GM12878 (cell line): ENCODE measurements around the gene STK38. TPM values are rescaled to one million over a fixed set of nuclear protein-coding genes. Genes with fewer than 3 reads are reported as not detected.
"Not testable (repeated sequence)": the region's sequence is repeated elsewhere in the genome, so short reads cannot be mapped to it uniquely, and the experiment has no call there.

Source experiments
- ATAC-seq: fragments of 200-7000 bp; cut with Tn5 transposase; 3 replicates; pipeline ENCODE4 v1.9.1; 2020; ENCODE audit warnings: mild to moderate bottlenecking, moderate library complexity
- BruUV-seq: library from RNA; stranded (reverse); fragments of 400-500 nt; replicated peaks from 2 replicates; lab custom pipeline; 2021; lab: Mats Ljungman, UMichigan
- CTCF ChIA-PET: fragments of 300-600 bp; sonication (Branson Sonifier 250); formaldehyde crosslinking; extraction: SDS; loops from one replicate; lab custom pipeline; 2021; ENCODE audit warnings: inconsistent platforms; lab: Yijun Ruan, JAX
- POLR2A ChIA-PET: fragments of 350-600 bp; formaldehyde crosslinking; extraction: SDS; loops from one replicate; lab custom pipeline; 2021; ENCODE audit warnings: inconsistent platforms; lab: Charles Lee
- RAD21 ChIA-PET: fragments of 300-600 bp; sonication (Branson Sonifier 250); formaldehyde crosslinking; loops from one replicate; lab custom pipeline; 2023; ENCODE audit warnings: antibody characterized with exemption; ENCODE audit not compliant: unreplicated experiment; lab: Charles Lee
- SMC1A ChIA-PET: fragments of 300-600 bp; sonication (Branson Sonifier 250); formaldehyde crosslinking; loops from one replicate; lab custom pipeline; 2023; ENCODE audit not compliant: unreplicated experiment, uncharacterized antibody; lab: Charles Lee
- DNase-seq: peaks from one replicate; pipeline ENCODE4 v3.0.0-alpha.2; 2011; ENCODE audit warnings: low read depth, low spot score
- FAIRE-seq: peaks from 3 replicates; lab custom pipeline; 2011; peaks lifted over from hg19 to GRCh38; lab: Jason Lieb, UNC
- H2AFZ ChIP-seq: 2 replicates; pipeline ENCODE4 v1.6.0; 2011; ENCODE audit warnings: low read depth, low read length, control low read depth; ENCODE audit not compliant: control insufficient read depth
- H3K27ac ChIP-seq: 2 replicates; pipeline ENCODE4 v1.5.1; 2011; ENCODE audit warnings: control low read depth; ENCODE audit not compliant: control insufficient read depth, insufficient read depth
- H3K27me3 ChIP-seq, 2 experiments: replicated peaks in 1 of 2; 2 replicates each; pipeline versions ENCODE4 v1.6.0 to v1.6.1; 2011; ENCODE audit warnings: low read length in 1 of 2; ENCODE audit not compliant: control insufficient read depth in 2 of 2, insufficient read depth in 2 of 2
- H3K36me3 ChIP-seq, 2 experiments: 2 replicates each; pipeline ENCODE4 v1.5.1; 2011; ENCODE audit warnings: low read length in 1 of 2; ENCODE audit not compliant: control insufficient read depth in 2 of 2, insufficient read depth in 2 of 2
- H3K4me1 ChIP-seq: 2 replicates; pipeline ENCODE4 v1.6.1; 2011; ENCODE audit warnings: mild to moderate bottlenecking, low read length, moderate library complexity, mixed read lengths; ENCODE audit not compliant: control insufficient read depth, insufficient read depth
- H3K4me2 ChIP-seq: 2 replicates; pipeline ENCODE4 v1.6.0; 2011; ENCODE audit warnings: control low read depth; ENCODE audit not compliant: control insufficient read depth, insufficient read depth
- H3K4me3 ChIP-seq: fragments of 200-600 bp; sonication (generic); 2 replicates; pipeline ENCODE4 v1.5.1; 2016
- H3K79me2 ChIP-seq: 2 replicates; pipeline ENCODE4 v1.6.0; 2011; ENCODE audit warnings: low read length; ENCODE audit not compliant: control insufficient read depth, insufficient read depth
- H3K9ac ChIP-seq: 2 replicates; pipeline ENCODE4 v1.8.0; 2011; ENCODE audit warnings: low read length, control low read depth, mixed read lengths; ENCODE audit not compliant: control insufficient read depth, insufficient read depth
- H3K9me3 ChIP-seq: replicated peaks from 3 replicates; pipeline ENCODE4 v1.5.1; 2011; ENCODE audit warnings: mild to moderate bottlenecking, low read length; ENCODE audit not compliant: control insufficient read depth, insufficient read depth
- H4K20me1 ChIP-seq: 2 replicates; pipeline ENCODE4 v1.6.0; 2011; ENCODE audit not compliant: control insufficient read depth, insufficient read depth
- CEBPB ChIP-seq, 2 experiments: fragments of 150-350 bp in 1 of 2; IDR thresholded peaks; 2 replicates each; pipeline ENCODE4 v1.6.1; 2012 to 2014; ENCODE audit warnings: low read depth in 2 of 2, low read length in 2 of 2, borderline replicate concordance in 1 of 2, inconsistent platforms in 1 of 2
- MEF2B ChIP-seq: fragments of 450-650 bp; IDR thresholded peaks from 2 replicates; pipeline ENCODE4 v1.6.1; 2018; ENCODE audit warnings: mild to moderate bottlenecking, moderate library complexity; ENCODE audit not compliant: partially characterized antibody, poor library complexity, severe bottlenecking
- NKRF ChIP-seq: fragments of 450-650 bp; conservative IDR thresholded peaks from 2 replicates; pipeline ENCODE4 v1.6.1; 2017; ENCODE audit warnings: mild to moderate bottlenecking, moderate library complexity
- WGBS: methylation state at CpG from one replicate; pipeline ENCODE4 v1.1.6; 2016; ENCODE audit warnings: low lambda C conversion rate; ENCODE audit not compliant: insufficient replicate concordance, insufficient coverage; ENCODE audit errors: missing lambda C conversion rate; 5-methylcytosine and 5-hydroxymethylcytosine counted together
- in situ Hi-C: fragments of 300-500 bp; cut with MboI; formaldehyde crosslinking; loops from 9 replicates; pipeline ENCODE4 v1.14.3; 2018; ENCODE audit warnings: mixed read lengths
- intact Hi-C: fragments of 100-400 bp; cut with micrococcal nuclease; formaldehyde crosslinking; loops from one replicate; pipeline ENCODE4 v1.14.2; 2022; ENCODE audit not compliant: unreplicated experiment
- polyA plus RNA-seq, 11 experiments: library from polyadenylated mRNA; depleted of rRNA in 4 of 11; unstranded in 6 of 11; stranded (reverse) in 5 of 11; fragments of >200 nt; fragmentation: Nextera tagmentation in 4 of 11; fragmentation: Illumina TruSeq in 1 of 11; extraction: Ambion mirVana in 4 of 11; extraction: Trizol in 1 of 11; gene quantifications; 1 replicate in 1 of 11; 2 replicates in 10 of 11; pipeline versions ENCODE4 v1.2.1 to v1.2.3, GENCODE V29; 2011 to 2016; ENCODE audit warnings: inconsistent platforms in 2 of 11, missing spikeins in 2 of 11, low read depth in 1 of 11
- total RNA-seq, 4 experiments: library from RNA; depleted of rRNA in 3 of 4; stranded (reverse); fragments of >200 nt in 3 of 4; fragmentation: Illumina TruSeq in 1 of 4; extraction: Trizol in 1 of 4; gene quantifications; 2 replicates each; pipeline versions ENCODE4 v1.2.1 to v1.2.3, GENCODE V29; 2013 to 2021

The STK38 gene
- total and polyA plus RNA-seq, 10 of the 15 experiments (the other 5 are each of a cell fraction or from before 2014, with no cell fraction given), result 4.1 to 18.7 (median 13.6) TPM

DNA sequence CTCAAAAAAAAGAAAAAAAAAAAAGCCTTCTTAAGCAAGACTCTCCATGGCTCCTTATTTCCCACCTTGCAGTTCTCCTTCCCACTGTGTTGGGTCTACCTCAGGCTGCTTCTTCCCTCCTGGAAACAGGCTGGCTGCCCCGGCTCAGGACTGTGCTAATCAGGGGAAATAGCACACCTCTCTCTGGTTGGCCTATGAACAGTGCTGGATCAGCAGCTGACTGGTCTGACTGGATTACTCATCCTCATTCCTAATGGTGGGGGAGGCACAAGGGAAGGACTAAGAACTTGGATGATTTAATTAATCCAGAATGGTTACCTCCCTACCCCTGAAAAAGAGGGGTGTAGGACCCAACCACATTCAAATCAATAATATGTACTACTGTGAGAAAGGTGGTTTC, 43.0 kb upstream of the STK38 start:
- CTCF ChIA-PET, result no interaction called here
- SMC1A ChIA-PET, result interaction anchor here (1.3 kb wide), 1 partner anchor 9 kb away, joined by 3 read pairs; no protein-coding TSS in a partner anchor
- Histone ChIP-seq H3K27ac (no peak overlapping the region), H3K4me1 (peaks cover 8% of the 10 kb centered on the region), H4K20me1 (no peaks in the 10 kb centered on the region), H3K27me3 (no peaks in the 10 kb centered on the region; a peak in 1 of 4 replicates), H3K79me2 (peaks cover 15% of the 10 kb centered on the region), H3K4me2 (no peak overlapping the region), H2AFZ (no peak overlapping the region), H3K9ac (no peak overlapping the region), H3K36me3 (no peaks in the 10 kb centered on the region), H3K4me3 (no peak overlapping the region), H3K9me3 (no peaks in the 10 kb centered on the region)
- TF ChIP-seq NKRF (no peak), MEF2B (no peak), CEBPB (IDR thresholded peaks at IDR 0.05; ENCODE audit: borderline replicate concordance in 1 of 2, low read depth in 2 of 2, low read length in 2 of 2) (no peak)
- intact Hi-C loops (loop anchor here (5.0 kb wide), 1 partner anchor 168 kb away; no protein-coding TSS in a partner anchor), in situ Hi-C loops (no loop called here)
- FAIRE-seq (no peak), DNase-seq (no peak), ATAC-seq (no peak)
- 100% methylated on average over 1 of the region's 1 CpG for WGBS
- BruUV-seq, result no TSS peak
- RAD21 ChIA-PET, result no interaction called here
- POLR2A ChIA-PET, result interaction anchor here (1.2 kb wide), 1 partner anchor 46 kb away, joined by 4 read pairs; no protein-coding TSS in a partner anchor

- DNase-seq, H3K27ac ChIP-seq, H3K79me2 ChIP-seq, H3K4me1 ChIP-seq, H3K9me3 ChIP-seq, H3K36me3 ChIP-seq, FAIRE-seq, ATAC-seq, H3K4me2 ChIP-seq, intact Hi-C loops, H3K4me3 ChIP-seq, in situ Hi-C loops, H2AFZ ChIP-seq, RAD21 ChIA-PET, BruUV-seq, H4K20me1 ChIP-seq, H3K9ac ChIP-seq, H3K27me3 ChIP-seq, SMC1A ChIA-PET, POLR2A ChIA-PET, CTCF ChIA-PET: not testable (repeated sequence)
- WGBS, result 93% methylated on average over 9 of the region's 9 CpGs
Measured at GRCh38 chr6:36589025-36589400, 41.7 kb upstream of the STK38 start.
